ENCODE measurements around the gene ATN1. TPM values are rescaled to one million over a fixed set of nuclear protein-coding genes. Genes with fewer than 3 reads are reported as not detected.

Gene ATN1
- polyA plus RNA-seq, 1 donor, result 109 TPM

DNA sequence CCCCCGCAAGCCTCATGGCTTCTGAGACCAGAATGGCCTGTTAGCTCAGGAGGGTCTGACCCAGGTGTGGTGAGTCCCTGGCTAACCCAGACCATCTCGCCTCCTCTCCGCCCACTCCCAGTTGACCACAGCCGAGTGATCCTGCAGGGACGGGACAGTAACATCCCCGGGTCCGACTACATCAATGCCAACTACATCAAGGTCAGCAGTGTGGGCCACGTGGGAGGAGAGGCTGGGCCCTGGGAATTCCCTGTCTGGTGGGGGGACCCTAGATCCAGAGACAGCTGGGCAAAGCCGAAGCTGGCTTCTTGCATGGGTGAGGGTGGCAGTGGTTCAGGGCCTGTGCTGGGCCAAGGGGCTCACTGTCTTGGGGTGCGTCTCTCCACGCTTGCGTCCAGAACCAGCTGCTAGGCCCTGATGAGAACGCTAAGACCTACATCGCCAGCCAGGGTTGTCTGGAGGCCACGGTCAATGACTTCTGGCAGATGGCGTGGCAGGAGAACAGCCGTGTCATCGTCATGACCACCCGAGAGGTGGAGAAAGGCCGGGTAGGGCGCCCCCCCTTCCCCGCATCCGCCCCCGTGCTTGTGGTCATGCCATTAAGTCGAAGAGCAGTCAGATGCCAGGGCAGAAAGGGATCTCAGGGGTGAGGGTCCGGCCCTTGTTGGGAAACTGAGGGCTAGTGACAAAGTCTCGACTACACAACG, 28.4 kb downstream of the ATN1 start:
- DNase-seq, result no peak

DNA sequence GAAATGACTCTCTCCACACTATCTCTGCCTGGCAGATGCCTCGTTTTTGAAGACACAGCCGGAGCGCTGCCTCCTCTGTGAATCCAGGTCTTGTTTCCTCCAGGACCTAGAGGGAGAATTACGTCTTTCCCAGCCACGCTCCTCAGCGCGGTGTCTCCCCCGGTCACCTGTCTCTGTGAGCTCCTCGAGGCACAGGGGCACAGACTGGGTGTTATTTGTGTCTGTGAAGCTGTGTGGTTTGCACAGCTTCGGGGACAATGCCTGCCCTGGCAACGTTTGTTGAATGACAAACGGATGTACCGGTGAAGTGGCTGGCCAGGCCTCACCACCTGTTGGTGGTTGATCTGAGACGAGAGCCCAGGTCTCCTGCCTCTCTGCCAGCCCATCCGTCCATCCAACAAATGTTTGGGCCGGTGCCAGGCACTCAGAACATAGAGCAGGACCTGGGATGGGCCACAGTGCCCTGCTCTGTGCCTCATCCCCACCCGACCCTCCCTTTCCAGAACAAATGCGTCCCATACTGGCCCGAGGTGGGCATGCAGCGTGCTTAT, 29.5 kb downstream of the ATN1 start:
- no peak for DNase-seq

DNA sequence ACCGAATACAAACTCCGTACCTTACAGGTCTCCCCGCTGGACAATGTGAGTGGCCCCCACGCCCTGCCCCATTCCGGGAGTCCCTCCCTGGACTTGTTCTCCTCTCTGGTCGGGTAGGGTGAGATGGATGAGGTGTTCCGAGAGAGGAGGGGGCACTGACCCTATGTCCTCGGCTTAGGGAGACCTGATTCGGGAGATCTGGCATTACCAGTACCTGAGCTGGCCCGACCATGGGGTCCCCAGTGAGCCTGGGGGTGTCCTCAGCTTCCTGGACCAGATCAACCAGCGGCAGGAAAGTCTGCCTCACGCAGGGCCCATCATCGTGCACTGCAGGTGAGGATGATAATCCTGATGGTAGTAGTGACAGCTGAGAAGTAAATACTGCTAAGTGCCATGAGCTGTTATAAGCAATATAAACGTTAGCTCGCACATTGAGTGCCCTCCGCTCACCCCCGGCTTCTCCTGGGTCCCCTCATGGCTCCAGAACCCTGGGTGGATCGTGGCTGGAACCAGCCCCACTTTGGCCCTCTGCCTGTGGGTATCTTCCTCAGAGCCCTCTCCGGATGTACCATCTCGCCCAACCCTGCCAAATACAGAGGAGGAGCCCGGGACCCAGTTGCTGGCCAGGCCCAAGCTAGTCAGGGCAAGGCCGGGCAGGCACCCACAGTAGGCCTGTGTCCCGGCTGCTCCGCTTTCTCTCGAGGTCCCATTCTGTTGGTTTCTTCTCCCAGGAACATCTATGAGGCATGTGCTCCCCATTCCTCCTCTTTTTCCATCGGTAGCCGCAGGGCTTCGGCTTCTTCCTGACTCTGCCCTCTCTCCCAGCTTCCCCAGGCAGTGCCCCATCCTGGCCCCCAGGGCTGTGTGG, 30.2 kb downstream of the ATN1 start:
- no peak for DNase-seq

DNA sequence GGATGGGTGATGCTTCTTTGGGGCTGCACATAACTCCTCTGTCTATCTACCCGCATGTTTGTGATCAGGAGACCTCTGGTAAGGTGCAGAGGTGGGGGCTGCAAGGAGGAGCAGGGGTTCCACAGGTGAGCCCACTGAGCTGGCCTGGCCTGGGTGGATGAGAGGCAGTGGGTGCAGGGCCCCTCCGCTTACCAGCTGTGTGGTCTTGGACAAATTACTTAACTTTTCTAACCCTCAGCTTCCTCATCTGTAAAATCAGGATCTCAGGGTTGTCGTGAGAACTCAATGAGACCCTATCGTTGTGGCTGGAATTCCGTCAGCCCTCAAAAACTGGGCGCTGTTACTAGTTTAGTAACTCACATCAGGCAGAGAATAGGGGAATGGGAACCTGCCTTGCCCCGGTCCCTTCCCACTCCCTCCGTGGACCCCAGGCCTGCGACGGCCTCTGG, 30.9 kb downstream of the ATN1 start:
- DNase-seq, result no peak

DNA sequence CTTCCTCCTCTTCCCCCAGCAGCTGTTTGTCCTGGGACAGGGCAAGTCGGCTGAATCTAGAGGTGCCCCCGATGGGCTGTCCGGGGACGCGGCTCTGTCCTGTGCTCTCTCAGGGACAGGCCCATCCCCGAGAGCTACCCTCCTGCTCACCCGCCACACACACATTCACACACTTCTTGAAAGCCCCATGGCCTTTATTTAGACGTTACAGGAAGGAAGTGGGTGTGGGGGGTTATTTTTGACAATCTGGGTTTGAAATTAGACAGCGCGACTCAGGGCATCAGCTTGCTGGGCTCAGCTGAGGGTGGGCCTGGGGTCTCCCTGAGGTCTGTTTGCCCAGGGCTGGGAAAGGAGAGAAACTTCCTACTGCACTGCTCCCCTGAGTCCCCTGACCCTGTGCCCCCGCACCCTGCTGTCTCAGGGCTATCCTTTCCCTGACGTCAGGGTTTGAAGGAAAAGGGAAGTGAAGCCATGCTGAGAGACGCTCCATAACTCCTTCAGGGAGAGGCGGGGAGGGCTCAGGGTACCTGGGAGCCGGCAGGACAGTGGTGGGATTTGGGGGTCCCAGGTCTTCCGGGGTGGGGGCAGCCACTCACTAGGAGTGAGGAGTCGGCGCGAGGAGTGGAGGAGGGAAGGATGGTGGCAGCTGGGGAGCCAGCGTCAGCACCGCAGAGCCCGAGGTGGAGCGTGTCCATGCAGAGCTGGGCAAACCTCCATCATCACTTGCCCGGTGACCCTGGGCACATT, 31.5 kb downstream of the ATN1 start:
- DNase-seq, result no peak

DNA sequence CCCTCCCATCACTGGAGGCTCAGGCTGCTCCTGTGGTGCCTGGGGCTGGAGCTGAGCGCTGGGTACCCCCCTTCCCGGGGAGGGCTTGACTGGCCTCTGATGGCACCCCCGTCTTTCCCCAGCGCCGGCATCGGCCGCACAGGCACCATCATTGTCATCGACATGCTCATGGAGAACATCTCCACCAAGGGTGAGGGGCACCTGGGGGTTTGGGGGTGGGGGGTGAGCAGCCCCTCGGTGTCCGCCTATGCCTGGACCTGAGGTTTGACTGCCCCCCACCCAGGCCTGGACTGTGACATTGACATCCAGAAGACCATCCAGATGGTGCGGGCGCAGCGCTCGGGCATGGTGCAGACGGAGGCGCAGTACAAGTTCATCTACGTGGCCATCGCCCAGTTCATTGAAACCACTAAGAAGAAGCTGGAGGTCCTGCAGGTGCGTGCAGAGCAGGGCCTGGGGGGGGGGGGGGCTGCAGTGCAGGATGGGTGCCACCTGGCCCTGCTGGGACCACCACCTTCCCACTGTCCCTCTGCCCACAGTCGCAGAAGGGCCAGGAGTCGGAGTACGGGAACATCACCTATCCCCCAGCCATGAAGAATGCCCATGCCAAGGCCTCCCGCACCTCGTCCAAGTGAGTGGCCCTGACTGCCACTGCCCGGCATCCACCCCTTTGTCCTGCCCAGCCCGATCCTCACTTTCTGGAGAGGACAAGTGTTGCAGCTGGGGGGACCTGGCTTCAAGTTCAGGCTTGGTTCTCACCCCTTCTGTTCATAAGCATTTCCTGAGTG, 32.2 kb downstream of the ATN1 start:
- DNase-seq, result no peak

DNA sequence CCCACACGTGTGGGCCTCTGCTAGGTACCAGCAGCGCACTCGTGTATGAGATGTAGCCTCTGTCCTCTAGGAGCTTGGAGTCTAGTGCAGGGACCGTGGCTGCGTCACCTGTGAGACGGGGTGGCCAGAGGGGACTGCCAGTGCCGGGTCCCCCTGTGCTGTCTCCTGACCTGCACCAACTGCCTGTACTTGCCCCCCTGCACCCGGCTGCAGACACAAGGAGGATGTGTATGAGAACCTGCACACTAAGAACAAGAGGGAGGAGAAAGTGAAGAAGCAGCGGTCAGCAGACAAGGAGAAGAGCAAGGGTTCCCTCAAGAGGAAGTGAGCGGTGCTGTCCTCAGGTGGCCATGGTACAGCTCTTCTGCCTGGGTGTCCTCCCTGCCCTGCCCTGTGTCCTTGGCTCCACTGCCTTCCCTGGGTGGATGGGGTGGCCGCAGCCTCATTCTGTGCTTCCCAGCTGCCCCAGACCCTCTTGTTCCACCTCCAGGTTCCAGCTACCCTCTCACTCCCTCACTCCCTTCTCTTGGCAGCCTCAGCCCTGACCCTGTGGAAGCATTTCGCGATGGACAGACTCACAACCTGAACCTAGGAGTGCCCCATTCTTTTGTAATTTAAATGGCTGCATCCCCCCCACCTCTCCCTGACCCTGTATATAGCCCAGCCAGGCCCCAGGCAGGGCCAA, 33.0 kb downstream of the ATN1 start:
- DNase-seq, result no peak

DNA sequence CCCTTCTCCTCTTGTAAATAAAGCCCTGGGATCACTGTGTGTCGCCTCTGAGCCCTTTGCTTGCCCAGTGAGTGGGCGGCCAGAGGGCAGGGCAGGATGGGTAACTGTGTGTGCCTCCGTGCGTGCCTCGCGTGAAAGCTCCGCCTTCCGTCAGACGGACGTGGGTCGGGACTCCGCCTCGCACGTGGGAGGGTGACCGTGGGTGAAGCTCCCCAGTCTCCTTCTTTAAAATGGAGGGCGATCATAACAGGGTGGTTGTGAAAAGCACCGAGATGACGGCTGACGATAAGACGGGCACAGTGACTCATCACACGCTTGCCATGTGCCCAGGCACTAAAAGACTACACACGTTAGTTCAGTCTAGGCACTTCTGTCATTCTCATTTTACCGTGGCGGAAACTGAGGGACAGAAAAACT, 33.5 kb downstream of the ATN1 start:
- no peak for DNase-seq

DNA sequence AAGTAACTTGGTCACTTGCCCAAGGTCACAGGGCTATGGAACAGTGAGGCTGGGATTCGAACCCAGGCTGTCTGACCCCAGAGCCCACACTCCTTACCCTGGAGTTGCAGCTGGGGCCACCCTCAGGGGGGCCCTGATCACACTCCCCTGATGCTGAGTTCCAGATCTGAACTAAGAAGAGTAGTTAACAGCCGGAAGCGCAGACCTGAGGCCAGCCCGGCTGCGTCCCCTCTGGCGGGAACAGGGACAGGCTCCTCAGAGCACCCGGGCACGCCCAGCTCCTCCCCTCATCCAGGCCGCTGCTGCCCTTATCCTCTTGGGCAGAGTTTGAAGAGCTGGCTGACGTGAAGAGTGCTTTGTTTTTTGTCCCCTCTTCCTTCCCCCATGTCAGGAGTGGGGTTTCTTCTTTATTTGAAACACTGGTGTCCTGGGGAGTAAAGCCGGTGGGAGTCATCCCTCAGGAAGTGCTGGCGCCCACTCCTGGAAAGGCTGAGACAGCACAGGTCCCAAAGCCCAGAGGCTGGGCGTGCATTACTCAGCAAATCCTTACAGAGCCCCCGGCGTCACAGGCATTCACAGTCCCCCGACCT, 34.0 kb downstream of the ATN1 start:
- peak; percentile 61 for DNase-seq

DNA sequence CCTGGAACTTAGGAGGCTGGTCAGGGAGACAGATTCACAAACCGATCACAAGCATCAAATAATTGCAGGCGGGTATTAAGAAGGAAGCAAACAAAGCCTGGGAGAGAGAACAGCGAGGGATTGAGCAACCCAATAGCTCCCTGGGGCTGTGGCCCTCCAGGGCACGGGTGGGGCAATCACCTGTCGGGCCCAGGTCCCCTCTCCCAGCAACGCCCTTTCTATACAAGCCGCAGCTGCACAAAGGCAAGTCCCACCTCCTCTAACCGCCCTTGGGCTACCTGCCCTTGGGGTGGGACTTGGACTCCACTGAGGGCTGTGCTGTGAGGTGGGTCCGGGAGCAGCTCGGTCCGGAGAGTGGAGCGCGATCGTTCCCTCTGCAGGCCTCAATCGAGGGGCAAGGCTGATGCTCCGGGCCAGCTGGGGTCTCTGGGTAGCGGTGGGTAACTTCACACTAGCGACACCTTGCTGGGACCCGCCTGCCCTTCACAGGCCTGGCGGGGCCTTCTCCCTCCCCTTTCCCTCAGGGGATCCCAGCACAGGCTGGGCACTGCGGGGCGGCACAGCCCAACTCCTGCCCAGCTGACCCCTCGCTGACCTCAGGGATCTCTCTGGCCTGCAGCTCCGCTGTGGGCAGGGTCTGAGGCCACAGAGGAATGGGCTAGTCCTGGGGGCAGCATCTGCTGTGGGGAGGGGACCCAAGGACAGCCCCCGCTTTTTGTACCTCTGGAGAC, 34.7 kb downstream of the ATN1 start:
- DNase-seq, result no peak

DNA sequence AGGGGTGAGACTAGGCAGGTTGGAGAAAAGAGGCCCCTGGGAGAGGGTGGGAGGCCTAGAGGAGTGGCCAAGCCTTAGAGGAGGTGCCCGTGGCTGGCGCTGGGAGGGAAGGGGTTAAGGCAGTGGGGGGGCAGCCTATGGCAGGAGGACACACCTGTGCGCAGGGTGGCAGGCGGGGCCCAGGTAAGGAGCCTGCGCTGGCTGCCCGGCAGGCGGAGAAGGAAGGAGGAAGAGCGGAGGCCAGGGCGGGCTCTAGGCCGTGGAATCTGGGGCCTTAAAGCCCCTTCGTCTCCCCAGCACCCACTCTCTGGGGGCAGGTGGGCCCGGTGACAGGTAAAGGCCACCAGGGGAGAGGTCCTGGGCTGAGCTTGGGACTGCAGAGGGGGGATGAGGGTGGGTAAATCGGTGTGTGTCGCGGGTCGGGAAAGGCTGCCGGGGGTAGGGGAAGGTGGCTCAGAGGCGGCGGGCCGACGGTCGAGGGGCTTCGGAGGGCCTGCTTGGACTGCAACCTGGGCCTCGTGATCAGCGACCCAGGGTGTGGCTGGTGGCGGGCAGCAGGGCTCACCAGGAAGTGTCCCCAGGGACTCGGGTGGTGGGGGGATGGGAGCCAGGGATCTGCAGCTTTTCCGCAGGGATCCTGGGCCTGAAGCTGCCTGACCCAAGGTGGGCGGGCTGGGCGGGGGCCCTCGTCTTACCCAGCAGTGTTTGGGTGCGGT, 35.4 kb downstream of the ATN1 start:
- no peak for DNase-seq

DNA sequence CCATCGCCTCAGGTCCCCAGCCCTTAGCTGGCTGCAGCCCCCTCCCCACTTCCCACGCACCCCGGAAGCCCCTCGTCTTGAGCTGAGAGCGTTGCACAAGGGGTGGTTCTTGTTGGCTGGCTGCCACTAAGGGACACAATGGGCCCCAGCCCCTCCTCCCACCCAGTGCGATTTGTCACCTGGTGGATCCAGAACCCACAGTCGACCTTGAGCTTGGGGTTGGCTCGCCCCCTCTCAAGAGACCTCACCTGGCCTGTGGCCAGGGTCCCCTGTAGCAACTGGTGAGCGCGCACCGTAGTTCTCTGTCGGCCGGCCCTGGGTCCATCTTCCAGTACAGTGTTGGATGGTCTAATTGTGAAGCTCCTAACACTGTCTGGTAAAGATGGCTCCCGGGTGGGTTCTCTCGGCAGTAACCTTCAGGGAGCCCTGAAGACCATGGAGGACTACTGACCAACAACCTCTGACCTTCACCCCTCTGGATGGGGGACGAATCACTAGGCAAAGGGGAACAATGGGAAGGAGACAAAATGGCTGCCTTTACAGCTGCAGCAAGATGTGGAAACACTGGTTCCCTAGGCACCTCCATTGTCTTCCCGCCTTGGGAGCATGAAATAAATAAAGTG, 36.1 kb downstream of the ATN1 start:
- DNase-seq, result no peak

DNA sequence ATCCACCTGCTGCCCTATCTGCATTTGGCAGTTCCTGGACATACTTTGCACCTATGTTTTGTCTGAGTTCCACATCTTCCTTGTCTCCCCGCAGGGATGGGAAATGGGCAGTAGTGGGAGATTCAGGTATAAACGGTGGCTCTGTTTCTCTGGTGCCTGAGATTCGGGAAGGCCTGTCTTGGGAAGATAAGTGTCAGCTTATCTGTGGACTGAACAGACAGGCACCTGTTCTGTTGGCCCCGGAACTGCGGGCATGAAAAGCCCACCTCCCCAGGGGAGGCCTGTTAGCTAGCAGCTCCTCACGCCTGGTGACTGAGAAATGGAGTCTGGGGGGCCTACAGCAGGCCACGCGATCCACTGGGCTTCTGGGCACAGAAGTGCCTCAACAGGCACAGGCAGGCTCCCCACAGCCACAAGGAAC, 36.9 kb downstream of the ATN1 start:
- no peak for DNase-seq

DNA sequence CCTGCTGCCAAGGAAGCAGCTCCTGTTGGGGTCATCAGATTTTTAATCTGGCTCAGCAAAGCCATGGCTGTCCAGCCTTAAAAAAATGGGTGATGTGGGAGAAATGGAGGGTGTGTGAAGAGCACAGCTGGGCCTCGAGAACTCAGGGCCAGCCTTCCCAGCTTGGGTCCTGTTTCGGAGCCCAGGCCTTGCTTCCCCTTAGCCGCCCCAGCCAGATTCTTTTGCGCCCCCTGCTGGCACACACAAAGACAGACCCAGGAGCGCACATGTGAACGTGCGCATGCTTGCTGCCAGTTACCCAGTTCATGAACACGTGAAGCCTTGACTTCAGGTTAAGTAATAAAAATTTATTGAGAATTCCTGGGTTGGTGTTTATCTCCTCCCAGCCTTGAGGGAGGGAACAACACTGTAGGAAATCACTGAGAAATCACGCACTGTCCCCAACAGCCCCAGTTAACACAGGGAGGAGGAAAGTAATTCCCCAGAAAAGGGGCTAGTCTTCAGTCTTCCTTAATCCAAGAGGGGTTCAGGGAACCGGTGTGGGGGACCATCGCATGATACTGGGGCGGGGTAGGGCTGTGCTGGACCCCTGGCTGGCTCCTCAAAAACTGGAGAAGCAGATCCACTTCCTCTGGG, 37.4 kb downstream of the ATN1 start:
- peak; percentile 85 for DNase-seq

DNA sequence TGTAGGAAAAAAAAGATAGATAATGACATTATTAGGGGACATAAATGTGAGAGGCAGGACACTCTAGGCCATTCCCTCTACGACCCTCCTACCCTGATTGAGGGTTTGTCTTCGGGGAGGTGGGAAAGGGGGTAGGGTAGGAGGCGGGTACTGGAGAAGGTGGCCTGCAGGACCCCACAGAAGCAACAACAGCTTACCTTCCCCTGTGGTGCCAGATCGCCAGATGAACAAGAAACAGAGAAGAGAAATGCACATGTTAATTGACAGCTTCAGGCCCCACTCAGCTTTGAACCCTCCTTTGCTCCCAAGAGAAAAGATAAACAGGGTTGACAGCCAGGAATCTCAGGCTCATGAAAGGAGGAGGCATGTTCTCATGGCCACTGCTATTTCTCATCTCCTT, 38.0 kb downstream of the ATN1 start:
- no peak for DNase-seq

DNA sequence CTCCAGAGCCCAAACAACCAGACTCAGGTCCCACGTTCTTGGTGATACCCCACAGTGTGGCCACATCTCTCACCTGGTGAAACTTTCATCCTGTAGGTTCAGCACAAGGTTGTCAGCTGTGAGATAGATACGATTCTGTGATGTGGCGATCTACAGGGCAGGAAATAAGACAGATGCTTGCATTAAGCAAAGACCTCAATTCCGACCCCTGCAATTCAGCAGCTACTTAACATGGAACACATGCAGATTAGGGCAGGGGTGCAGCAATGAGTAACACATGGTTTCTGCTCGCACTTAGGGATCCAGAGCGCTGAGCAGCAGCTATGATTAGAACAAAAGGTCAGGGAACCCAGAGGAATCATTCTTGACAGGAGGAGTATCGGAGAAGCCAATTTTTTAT, 38.6 kb downstream of the ATN1 start:
- DNase-seq, result no peak

DNA sequence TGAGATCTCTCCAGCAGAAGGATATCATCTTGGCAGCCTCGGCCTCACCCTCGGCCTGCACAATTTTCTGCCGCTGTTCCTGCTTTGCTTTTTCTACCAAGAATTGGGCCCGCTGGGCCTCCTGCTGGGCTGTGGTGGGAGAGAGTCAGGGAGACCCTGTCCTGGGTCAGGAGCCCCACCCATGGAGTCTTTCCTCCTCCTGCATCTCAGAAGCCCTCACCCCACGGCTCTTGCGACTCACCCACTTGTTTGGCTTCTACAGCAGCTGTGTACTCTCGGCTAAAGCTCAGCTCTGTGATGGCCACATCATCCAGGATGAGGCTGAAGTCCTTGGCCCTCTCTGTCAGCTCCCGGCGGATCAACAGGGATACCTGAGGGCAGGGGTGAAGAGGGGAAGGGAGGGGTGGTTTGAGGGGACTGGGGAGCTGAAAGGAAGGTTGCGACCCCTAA, 39.9 kb downstream of the ATN1 start:
- no peak for DNase-seq

DNA sequence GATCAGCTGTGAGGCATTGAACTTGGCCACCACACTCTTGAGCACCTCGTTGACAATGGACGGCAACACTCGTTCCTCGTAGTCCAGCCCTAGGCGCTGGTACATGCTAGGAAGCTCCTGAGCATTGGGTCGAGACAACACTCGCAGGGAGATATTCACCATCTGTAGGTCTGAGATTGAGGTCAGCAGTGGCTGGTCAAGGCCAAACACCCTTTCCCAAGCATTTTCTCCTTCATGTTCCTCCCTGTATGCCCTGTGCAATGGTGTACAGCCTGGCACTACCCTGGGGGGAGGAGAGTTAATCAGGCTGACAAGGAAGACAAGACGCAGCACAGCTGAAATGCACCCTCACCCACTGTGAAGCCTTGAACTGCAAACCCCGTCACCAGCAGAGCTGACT, 40.7 kb downstream of the ATN1 start:
- DNase-seq, result no peak

Data from left kidney (tissue), 2 donors.